Liver (tissue), 3 donors: Measurements from ENCODE around the gene FGD6.

ENCODE experiments used
- CTCF ChIP-seq: fragments of 150-350 bp; IDR thresholded peaks from 2 replicates; pipeline ENCODE4 v1.5.1; 2017; ENCODE audit warnings: improper control_type of control experiment, low read depth, low read length; ENCODE audit not compliant: missing input control
- FOXA1 ChIP-seq: IDR thresholded peaks from 2 replicates; pipeline ENCODE4 v1.6.1; 2016; ENCODE audit warnings: antibody characterized with exemption
- RAD21 ChIP-seq, 2 donors: IDR thresholded peaks; 2 replicates each; pipeline ENCODE4 v1.6.1; 2016; ENCODE audit warnings: antibody characterized with exemption in 2 of 2, mild to moderate bottlenecking in 2 of 2
- RXRA ChIP-seq, 2 donors: IDR thresholded peaks; 2 replicates each; pipeline ENCODE4 v1.6.1; 2017 to 2018; ENCODE audit warnings: antibody characterized with exemption in 2 of 2, mild to moderate bottlenecking in 1 of 2
- donor health status: healthy.
- donor health status: healthy.

GRCh38 chr12:95102916-95103671 lies 114.2 kb downstream of the FGD6 start:
- TF ChIP-seq CTCF: no peak
- TF ChIP-seq FOXA1: no peak
- no peak for TF ChIP-seq RXRA (IDR thresholded peaks at IDR 0.05)
- no peak for TF ChIP-seq RAD21 (IDR thresholded peaks at IDR 0.05)
